Activated CD4-positive, alpha-beta T cell treated with anti-CD3 and anti-CD28 coated beads, Interleukin-2, amount 10 ng/mL, durations not matched to agents 24 days and 14 days (primary cell): ENCODE measurements around the gene SLC5A10. TPM values are rescaled to one million over a fixed set of nuclear protein-coding genes. Genes with fewer than 3 reads are reported as not detected.
"Not testable (repeated sequence)": the region's sequence is repeated elsewhere in the genome, so short reads cannot be mapped to it uniquely, and the experiment has no call there.

Experiments used
- DNase-seq: peaks from one replicate; pipeline ENCODE4 v3.0.0; 2022
- H3K27ac Mint-ChIP-seq: one replicate; pipeline ENCODE4 v1.8.0; 2022; ENCODE audit warnings: mild to moderate bottlenecking, mixed read lengths
- H3K27me3 Mint-ChIP-seq: one replicate; pipeline ENCODE4 v1.8.0; 2022; ENCODE audit warnings: mixed read lengths
- H3K36me3 Mint-ChIP-seq: one replicate; pipeline ENCODE4 v1.8.0; 2022; ENCODE audit warnings: low read depth, mild to moderate bottlenecking, mixed read lengths
- H3K4me1 Mint-ChIP-seq: one replicate; pipeline ENCODE4 v1.8.0; 2021; ENCODE audit warnings: mixed read lengths
- H3K4me3 Mint-ChIP-seq: one replicate; pipeline ENCODE4 v1.8.0; 2022; ENCODE audit warnings: mild to moderate bottlenecking, moderate library complexity, mixed read lengths
- H3K9me3 Mint-ChIP-seq: one replicate; pipeline ENCODE4 v1.8.0; 2021; ENCODE audit warnings: mixed read lengths
- intact Hi-C: fragments of 100-400 bp; cut with micrococcal nuclease; formaldehyde crosslinking; loops from one replicate; pipeline ENCODE4 v1.15.1; 2023
- total RNA-seq: library from RNA; stranded (reverse); gene quantifications from 2 replicates; pipeline ENCODE4 v1.2.3, GENCODE V29; 2022

Gene SLC5A10
- total RNA-seq, 1 donor from 2014 or later = not detected

DNA sequence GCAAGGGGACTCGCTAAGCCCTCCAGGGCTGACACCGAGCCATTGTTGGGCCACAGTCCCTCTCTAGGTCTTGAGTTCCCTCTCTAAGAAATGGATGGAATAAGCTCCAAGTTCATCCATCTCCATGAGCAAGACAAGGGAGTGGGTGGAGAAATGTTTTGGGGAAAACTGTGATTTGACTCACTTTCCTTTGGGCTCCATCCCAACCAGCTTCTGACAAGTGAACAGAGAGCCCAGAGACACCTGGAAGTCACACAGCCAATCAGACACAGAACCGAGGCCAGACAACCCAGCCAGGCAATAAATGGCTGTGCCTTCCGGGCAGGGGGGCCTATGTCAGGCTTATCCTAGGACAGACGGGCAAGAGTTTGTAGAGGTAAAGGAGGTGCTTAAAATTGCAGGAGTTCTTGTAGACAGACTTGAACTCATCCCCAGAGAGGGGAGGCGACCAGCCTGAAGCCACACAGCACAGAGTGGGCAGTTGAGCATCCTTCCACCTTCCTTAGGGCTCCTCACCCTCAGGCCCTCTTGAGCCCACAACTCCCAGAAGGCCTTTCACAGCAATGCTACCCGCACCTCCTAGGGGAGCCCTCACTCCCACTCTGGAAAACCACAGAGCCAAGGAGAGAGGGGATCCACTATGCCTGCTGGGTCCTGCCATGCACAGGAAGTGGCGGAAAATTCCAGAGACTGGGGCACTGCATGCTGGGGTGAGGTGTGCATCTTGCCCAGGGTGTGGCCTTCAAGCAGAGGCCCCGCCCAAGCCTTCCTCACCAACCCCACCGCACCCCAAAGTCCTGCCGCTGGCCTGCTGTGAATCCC is 62.1 kb downstream of the SLC5A10 start:
- DNase-seq = no peak
- no peak overlapping the region for H3K4me3 Mint-ChIP-seq
- H3K27me3 Mint-ChIP-seq = peaks cover 4% of the 10 kb centered on the region
- H3K27ac Mint-ChIP-seq = no peak overlapping the region
- peaks cover 2% of the 10 kb centered on the region for H3K4me1 Mint-ChIP-seq
- no peaks in the 10 kb centered on the region for H3K9me3 Mint-ChIP-seq
- intact Hi-C loops = no loop called here
- H3K36me3 Mint-ChIP-seq = no peaks in the 10 kb centered on the region

DNA sequence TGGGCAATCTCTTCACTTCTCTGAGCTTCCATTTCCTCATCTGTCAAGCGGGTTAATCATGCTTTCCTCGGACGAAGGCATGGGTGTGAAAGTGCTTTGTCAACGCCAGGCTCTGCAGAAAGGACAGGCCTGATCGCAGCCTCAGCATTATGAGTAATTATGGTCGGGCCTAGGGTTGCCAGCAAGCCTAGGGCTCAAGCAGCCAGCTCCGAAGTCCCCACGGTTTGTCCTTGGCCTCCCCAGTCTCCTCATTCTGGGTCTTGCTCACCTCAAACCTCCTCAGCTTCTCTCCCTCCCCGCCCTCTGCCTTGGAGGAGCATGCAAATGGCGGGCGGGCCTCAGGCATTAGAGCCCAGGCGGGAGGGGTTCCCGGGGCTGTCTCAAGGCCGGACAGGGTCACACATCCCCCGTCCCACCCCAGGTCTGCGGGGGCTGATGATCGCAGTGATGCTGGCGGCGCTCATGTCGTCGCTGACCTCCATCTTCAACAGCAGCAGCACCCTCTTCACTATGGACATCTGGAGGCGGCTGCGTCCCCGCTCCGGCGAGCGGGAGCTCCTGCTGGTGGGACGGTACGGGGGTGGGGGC is 62.8 kb downstream of the SLC5A10 start:
- no peak overlapping the region for H3K4me3 Mint-ChIP-seq
- H3K27ac Mint-ChIP-seq = no peak overlapping the region
- H3K9me3 Mint-ChIP-seq = no peaks in the 10 kb centered on the region
- intact Hi-C loops = no loop called here
- DNase-seq = no peak
- no peaks in the 10 kb centered on the region for H3K36me3 Mint-ChIP-seq
- H3K27me3 Mint-ChIP-seq = peaks cover 2% of the 10 kb centered on the region
- peaks cover 2% of the 10 kb centered on the region for H3K4me1 Mint-ChIP-seq

DNA sequence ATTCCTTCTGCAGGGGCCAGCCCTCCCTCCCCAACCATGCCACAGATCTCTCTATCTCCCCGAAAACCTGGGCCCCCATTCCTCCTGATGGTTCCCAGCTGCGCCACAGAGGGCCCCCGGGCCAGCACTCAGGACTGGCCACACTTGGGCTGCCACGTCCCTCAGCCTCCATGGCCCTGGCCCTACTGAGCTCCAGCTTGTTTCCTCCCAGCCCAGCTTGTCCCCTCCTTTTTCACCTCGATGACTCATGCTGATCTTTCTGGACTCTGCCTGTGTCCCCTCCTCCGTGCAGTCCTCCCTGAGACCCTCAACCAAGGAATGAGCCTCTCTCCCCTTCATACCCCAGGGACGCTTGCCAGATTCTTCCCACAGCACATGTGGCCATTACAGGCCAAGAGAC is 63.5 kb downstream of the SLC5A10 start:
- intact Hi-C loops = no loop called here
- Mint-ChIP-seq H3K27me3 (no peaks in the 10 kb centered on the region), H3K9me3 (no peaks in the 10 kb centered on the region), H3K4me3 (no peak overlapping the region), H3K4me1 (peaks cover 2% of the 10 kb centered on the region), H3K36me3 (peaks cover 5% of the 10 kb centered on the region), H3K27ac (no peak overlapping the region)
- DNase-seq = no peak

DNA sequence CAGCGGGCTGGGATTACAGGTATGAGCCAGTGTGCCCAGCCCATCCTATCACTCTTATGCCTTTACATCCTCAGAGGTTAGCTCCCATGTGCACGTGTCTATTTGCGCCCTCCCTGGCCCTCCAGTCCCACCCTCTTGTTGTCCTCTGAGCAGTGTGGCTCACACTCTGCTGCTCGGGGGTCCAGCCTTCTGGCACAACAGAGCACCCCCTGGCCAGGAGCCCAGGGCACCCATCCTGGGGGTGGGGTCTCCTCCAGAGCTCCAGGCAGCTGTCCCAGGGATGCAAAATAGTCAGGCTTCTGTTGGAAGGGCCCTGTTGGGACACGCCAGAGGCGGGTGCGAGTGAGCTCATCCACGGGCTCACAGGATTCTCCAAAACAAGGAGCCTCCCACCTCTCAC is 64.3 kb downstream of the SLC5A10 start:
- Mint-ChIP-seq H3K27me3 (no peaks in the 10 kb centered on the region), H3K9me3 (no peaks in the 10 kb centered on the region), H3K4me1 (peaks cover under 1% of the 10 kb centered on the region), H3K36me3 (peaks cover 8% of the 10 kb centered on the region), H3K4me3 (no peak overlapping the region), H3K27ac (no peak overlapping the region)
- intact Hi-C loops = no loop called here
- DNase-seq = no peak

DNA sequence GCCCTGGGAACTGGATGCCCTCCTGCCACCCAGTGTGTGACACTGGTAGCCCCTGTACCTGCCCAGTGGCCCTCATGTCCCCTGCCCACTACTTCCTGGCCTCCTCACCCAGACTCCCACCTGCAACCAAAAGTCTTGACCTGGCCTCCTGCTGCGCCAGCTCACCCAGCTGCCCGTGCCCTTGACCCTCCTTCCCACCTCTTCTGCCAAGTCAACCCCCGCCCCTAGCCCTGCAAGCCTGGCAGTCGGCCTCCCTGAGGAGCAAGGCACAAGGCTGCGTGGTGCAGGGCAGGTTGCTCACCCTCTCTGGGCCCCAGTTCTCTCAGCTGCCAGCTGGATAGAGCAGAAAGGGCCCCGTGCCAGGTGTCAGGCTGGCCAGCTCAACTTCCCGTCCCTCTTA is 64.9 kb downstream of the SLC5A10 start:
- Mint-ChIP-seq H3K4me1 (no peaks in the 10 kb centered on the region), H3K36me3 (peaks cover 10% of the 10 kb centered on the region), H3K27ac (peak overlapping the region; percentile 25), H3K9me3 (no peaks in the 10 kb centered on the region), H3K27me3 (no peaks in the 10 kb centered on the region), H3K4me3 (no peak overlapping the region)
- intact Hi-C loops = no loop called here
- no peak for DNase-seq

DNA sequence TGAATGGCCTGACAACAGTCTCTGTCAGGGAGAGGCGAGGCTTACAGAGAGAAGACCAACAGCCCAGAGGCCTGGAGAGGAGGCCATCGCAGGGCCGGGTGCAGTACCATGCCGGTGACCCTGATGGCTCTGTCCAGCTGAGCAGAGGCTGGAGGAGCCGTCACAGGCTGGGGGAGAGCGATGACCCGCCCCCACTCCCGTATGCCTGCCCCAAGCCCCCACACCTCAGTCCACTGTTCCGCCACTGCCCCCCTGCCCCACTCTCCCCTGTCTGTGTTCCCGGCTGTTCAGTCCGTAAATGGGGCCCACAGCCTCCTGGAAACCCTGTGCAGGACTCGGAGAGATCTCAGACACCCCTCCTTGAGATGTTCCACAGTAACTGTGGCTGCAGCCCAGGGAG is 65.4 kb downstream of the SLC5A10 start:
- Mint-ChIP-seq H3K4me1 (no peaks in the 10 kb centered on the region), H3K4me3 (no peak overlapping the region), H3K36me3 (peaks cover 10% of the 10 kb centered on the region), H3K27me3 (no peaks in the 10 kb centered on the region), H3K27ac (no peak overlapping the region), H3K9me3 (no peaks in the 10 kb centered on the region)
- DNase-seq = no peak
- intact Hi-C loops = no loop called here

DNA sequence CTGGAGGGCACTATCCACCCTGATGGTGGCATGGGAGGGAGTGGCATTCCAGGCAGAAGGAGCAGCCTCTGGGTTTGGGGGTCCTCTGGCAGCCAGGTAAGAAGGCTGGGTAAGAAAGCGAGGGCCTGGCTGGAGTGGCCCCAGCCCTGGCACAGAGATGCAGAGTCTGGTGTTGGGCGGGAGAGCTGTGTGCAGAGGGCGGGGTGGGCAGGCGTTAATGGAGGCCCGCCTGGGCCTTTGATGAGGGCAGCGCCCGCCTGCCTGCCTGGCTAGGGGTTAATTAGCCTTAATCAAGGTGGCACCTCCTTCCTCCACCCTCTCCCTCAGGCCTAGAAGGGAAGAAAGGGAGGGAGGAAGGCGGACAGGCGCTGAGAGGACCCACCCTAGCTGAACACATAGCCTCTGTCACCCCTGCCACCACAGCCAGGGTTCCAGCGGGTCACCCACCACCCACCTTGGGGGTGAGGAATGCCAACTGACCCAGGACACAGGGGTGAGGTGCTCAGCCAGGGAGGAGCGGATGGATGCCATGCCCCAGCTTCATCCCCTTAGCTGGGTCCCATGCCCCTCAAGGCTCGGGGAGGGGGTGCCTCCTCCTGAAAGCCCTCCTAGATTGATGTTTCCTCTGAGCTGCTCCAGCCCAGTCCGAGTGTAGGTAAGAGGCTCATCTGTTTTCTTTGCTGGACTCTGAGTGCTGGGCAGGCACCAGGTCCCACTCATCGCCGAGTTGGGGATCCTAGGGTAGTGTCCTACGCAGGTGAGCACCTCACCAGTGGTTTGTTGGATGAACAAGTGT is 66.0 kb downstream of the SLC5A10 start:
- no peak for DNase-seq
- H3K4me3 Mint-ChIP-seq = no peak overlapping the region
- no peaks in the 10 kb centered on the region for H3K9me3 Mint-ChIP-seq
- H3K36me3 Mint-ChIP-seq = peaks cover 10% of the 10 kb centered on the region
- no peaks in the 10 kb centered on the region for H3K4me1 Mint-ChIP-seq
- no peak overlapping the region for H3K27ac Mint-ChIP-seq
- intact Hi-C loops = no loop called here
- H3K27me3 Mint-ChIP-seq = no peaks in the 10 kb centered on the region

DNA sequence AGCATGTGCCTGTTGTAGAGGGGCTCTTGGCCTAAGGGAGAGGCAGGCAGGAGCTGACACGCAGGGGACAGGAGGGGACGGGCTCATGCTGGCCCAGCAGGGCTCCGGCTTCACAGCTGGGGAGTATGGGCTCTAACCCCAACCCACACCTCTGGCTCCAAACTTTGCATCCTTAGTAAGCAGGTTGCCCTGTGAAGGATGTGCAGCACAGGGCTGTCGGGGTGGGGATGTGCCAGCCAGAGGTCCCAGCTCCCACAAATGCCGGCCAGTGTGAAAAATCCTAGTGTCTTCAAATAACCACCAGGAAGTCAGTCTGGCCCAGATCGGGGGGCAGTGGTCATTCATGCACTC is 66.6 kb downstream of the SLC5A10 start:
- no peak for DNase-seq
- Mint-ChIP-seq H3K4me3 (no peak overlapping the region), H3K4me1 (no peaks in the 10 kb centered on the region), H3K9me3 (no peaks in the 10 kb centered on the region), H3K36me3 (peaks cover 10% of the 10 kb centered on the region), H3K27me3 (no peaks in the 10 kb centered on the region), H3K27ac (no peak overlapping the region)
- intact Hi-C loops = no loop called here

DNA sequence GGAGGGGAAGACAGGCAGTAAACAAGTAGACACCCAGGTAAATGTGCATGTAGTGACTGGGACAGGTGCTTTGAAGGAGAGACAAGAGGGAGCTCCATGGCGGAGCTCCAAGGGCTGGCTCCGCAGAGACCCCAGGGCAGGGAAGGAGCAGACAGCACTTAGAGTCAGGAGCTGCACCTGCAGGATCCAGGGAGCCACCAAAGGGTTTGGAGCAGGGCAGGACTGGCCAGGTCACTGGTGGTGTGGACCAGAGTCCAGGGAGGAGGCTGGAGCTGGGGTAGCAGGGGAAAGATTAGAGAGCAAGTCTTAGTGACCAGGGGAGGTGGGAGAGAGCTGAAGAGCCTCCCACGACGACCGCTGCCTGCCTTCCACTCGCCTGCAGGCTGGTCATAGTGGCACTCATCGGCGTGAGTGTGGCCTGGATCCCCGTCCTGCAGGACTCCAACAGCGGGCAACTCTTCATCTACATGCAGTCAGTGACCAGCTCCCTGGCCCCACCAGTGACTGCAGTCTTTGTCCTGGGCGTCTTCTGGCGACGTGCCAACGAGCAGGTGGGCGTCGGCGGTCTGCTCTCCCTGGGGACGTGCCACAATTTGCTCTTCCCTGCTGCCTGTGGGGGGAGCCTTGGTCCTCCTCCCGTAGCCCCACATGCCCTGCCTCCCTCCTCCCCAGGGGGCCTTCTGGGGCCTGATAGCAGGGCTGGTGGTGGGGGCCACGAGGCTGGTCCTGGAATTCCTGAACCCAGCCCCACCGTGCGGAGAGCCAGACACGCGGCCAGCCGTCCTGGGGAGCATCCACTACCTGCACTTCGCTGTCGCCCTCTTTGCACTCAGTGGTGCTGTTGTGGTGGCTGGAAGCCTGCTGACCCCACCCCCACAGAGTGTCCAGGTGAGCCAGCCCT is 67.3 kb downstream of the SLC5A10 start:
- Mint-ChIP-seq H3K27ac (no peak overlapping the region), H3K9me3 (no peaks in the 10 kb centered on the region), H3K4me1 (peaks cover 6% of the 10 kb centered on the region), H3K36me3 (peaks cover 10% of the 10 kb centered on the region), H3K4me3 (no peak overlapping the region), H3K27me3 (no peaks in the 10 kb centered on the region)
- intact Hi-C loops = no loop called here
- no peak for DNase-seq

DNA sequence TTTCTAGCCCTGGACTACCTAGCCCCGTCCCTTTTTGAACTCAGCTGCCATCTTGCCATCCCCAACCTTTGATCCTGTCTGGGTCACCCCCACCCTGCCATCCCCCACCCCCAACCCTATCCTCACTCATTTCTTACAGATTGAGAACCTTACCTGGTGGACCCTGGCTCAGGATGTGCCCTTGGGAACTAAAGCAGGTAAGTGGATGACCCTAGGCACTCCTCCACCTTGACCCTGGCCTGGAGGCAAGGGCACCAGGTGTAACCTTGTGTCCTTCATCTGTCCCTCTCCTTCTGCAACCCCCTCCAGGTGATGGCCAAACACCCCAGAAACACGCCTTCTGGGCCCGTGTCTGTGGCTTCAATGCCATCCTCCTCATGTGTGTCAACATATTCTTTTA is 68.1 kb downstream of the SLC5A10 start:
- H3K36me3 Mint-ChIP-seq = peaks cover 15% of the 10 kb centered on the region
- DNase-seq = no peak
- H3K4me3 Mint-ChIP-seq = no peak overlapping the region
- intact Hi-C loops = no loop called here
- H3K4me1 Mint-ChIP-seq = peaks cover 13% of the 10 kb centered on the region
- no peaks in the 10 kb centered on the region for H3K27me3 Mint-ChIP-seq
- H3K9me3 Mint-ChIP-seq = no peaks in the 10 kb centered on the region
- no peak overlapping the region for H3K27ac Mint-ChIP-seq

DNA sequence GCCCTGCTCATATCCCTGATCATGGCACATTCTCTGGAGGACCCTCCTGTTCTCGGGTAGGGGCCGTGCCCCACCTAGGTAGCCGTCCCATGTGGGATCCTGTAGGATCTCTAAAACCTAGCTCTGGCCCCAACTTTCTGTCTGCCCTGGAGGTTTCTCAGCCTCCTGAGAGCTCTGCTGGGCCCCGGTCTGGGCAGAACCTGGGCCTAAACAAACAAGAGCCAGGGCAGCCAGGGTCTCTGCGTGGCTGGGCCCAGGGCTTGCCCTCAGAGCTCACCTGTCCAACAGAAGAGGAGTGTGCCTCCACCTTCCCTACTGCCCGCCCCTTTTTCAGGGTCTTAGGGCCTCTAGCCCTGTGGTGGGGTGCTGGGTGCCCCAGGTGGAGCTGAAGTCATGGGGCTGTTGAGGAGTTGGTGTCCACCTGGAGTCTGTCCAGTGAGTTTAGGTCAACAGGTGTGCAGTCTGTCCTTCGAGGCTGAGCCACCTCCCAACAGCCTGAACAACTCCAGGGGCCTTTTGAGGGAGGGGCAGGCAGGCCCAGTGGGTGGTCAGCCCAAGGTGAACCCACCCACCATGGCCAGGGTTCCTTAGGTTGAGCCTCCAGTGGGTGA is 69.2 kb downstream of the SLC5A10 start:
- peaks cover 13% of the 10 kb centered on the region for H3K4me1 Mint-ChIP-seq
- intact Hi-C loops, H3K27me3 Mint-ChIP-seq, H3K9me3 Mint-ChIP-seq, H3K4me3 Mint-ChIP-seq, DNase-seq, H3K27ac Mint-ChIP-seq: not testable (repeated sequence)
- peaks cover 15% of the 10 kb centered on the region for H3K36me3 Mint-ChIP-seq

DNA sequence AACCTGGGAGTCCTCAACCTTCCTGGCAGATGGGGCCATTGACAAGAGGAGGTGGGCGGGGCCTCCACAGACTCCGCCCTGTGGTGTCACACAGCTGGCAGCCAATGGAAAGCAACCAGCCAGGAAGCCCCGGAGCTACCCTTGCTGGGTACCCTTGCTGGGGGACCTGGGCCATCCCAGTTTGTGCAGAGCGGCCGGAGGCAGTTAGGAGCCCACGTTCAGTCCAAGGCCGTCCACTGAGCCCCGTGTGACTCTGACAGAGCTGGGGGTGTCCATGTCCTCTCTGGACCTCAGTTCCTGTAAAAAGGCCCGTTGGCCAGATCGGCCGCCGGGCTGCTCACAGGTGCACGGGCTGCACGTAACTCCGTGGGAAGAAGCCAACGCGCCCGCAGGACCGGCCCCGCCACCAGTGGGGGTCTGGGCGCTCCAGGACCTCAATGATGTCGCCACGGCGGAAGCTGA is 69.7 kb downstream of the SLC5A10 start:
- H3K36me3 Mint-ChIP-seq = peaks cover 15% of the 10 kb centered on the region
- no peaks in the 10 kb centered on the region for H3K9me3 Mint-ChIP-seq
- no peaks in the 10 kb centered on the region for H3K27me3 Mint-ChIP-seq
- H3K4me1 Mint-ChIP-seq = peaks cover 13% of the 10 kb centered on the region
- peak; percentile 80 for DNase-seq
- no peak overlapping the region for H3K4me3 Mint-ChIP-seq
- intact Hi-C loops = no loop called here
- no peak overlapping the region for H3K27ac Mint-ChIP-seq

DNA sequence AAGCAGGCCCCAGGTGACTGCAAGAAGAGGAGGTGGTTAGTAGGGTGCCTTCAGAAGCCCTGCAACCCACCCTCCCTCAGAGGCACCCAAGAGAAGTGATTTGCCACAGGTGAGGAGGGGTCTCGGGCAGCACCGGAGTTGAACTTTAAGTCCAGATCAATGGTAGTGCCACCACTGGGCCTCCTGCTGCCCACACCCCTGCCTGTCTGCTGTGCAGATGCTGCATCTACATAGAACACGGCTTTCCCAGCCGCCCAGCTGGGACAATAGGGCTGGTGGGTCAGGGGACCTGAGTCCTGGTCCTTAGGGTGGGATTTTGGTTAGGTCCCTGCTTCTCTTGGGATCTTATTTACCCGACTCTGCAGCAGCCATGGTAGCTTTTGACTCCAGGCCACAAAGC is 70.2 kb downstream of the SLC5A10 start:
- H3K9me3 Mint-ChIP-seq = no peaks in the 10 kb centered on the region

More for the DNA sequence above, 70.2 kb downstream of the SLC5A10 start:
- Mint-ChIP-seq H3K27ac (no peak overlapping the region), H3K36me3 (peaks cover 15% of the 10 kb centered on the region), H3K4me1 (peaks cover 13% of the 10 kb centered on the region), H3K27me3 (no peaks in the 10 kb centered on the region), H3K4me3 (no peak overlapping the region)
- intact Hi-C loops = no loop called here
- DNase-seq = no peak
